HepG2 (cell line): ENCODE results near the gene VAC14. TPM values are rescaled to one million over a fixed set of nuclear protein-coding genes. Genes with fewer than 3 reads are reported as not detected.
A peak's percentile ranks its signal among the peaks of the same experiment; 100 is the strongest.

Source experiments
- ATRX ChIP-seq: sonication (generic); formaldehyde crosslinking; IDR thresholded peaks from 2 replicates; pipeline ENCODE4 v1.4.0; 2020; ENCODE audit warnings: missing genetic modification reagents, borderline replicate concordance
- KLF12 ChIP-seq: sonication (generic); formaldehyde crosslinking; IDR thresholded peaks from 2 replicates; pipeline ENCODE4 v1.4.0; 2020; ENCODE audit warnings: missing genetic modification reagents, borderline replicate concordance
- MYNN ChIP-seq: sonication (generic); formaldehyde crosslinking; IDR thresholded peaks from 2 replicates; pipeline ENCODE4 v1.4.0; 2020; ENCODE audit warnings: mild to moderate bottlenecking, low read depth, missing genetic modification reagents
- PRPF4 ChIP-seq: fragments of 200-400 bp; formaldehyde crosslinking; IDR thresholded peaks from 2 replicates; pipeline ENCODE4 v1.6.1; 2016; ENCODE audit warnings: low read length, low read depth; ENCODE audit not compliant: poor library complexity, severe bottlenecking
- RAD21 ChIP-seq: fragments of 450-650 bp; formaldehyde crosslinking; IDR thresholded peaks from 2 replicates; pipeline ENCODE4 v1.5.0; 2020; ENCODE audit warnings: mild to moderate bottlenecking
- SMARCE1 ChIP-seq: fragments of 450-650 bp; IDR thresholded peaks from 2 replicates; pipeline ENCODE4 v1.6.1; 2017; ENCODE audit warnings: borderline replicate concordance
- SP1 ChIP-seq, 2 experiments: fragments of 450-650 bp in 1 of 2; sonication (generic) in 1 of 2; formaldehyde crosslinking in 1 of 2; IDR thresholded peaks; 2 replicates each; pipeline versions ENCODE4 v1.4.0 to v1.6.1; 2016 to 2020; ENCODE audit warnings: missing genetic modification reagents in 1 of 2
- TEAD3 ChIP-seq: optimal IDR thresholded peaks from 2 replicates; pipeline ENCODE3; 2016; ENCODE audit warnings: borderline replicate concordance
- ZNF543 ChIP-seq: sonication (generic); formaldehyde crosslinking; IDR thresholded peaks from 2 replicates; pipeline ENCODE4 v1.4.0; 2020; ENCODE audit warnings: mild to moderate bottlenecking, missing genetic modification reagents
- ZNF569 ChIP-seq: sonication (generic); formaldehyde crosslinking; IDR thresholded peaks from 2 replicates; pipeline ENCODE4 v1.5.0; 2020; ENCODE audit warnings: mild to moderate bottlenecking, missing genetic modification reagents, moderate library complexity, borderline replicate concordance
- ZNF615 ChIP-seq: sonication (generic); formaldehyde crosslinking; IDR thresholded peaks from 2 replicates; pipeline ENCODE4 v1.5.0; 2020; ENCODE audit warnings: mild to moderate bottlenecking, missing genetic modification reagents, borderline replicate concordance
- ZNF7 ChIP-seq: IDR thresholded peaks from 2 replicates; pipeline ENCODE4 v1.6.1; 2016; ENCODE audit warnings: missing biosample characterization, missing genetic modification reagents
- ZNF761 ChIP-seq: sonication (generic); formaldehyde crosslinking; conservative IDR thresholded peaks from 2 replicates; pipeline ENCODE4 v1.4.0; 2020; ENCODE audit warnings: mild to moderate bottlenecking, missing genetic modification reagents
- ZNF891 ChIP-seq: sonication (generic); formaldehyde crosslinking; IDR thresholded peaks from 2 replicates; pipeline ENCODE4 v1.5.0; 2020; ENCODE audit warnings: mild to moderate bottlenecking, missing genetic modification reagents
- polyA plus RNA-seq, 8 experiments: library from polyadenylated mRNA; depleted of rRNA in 3 of 8; stranded (reverse) in 7 of 8; unstranded in 1 of 8; fragments of >200 nt; fragmentation: Illumina TruSeq in 4 of 8; extraction: Trizol in 4 of 8; gene quantifications; 2 replicates each; pipeline versions ENCODE4 v1.2.1 to v1.2.3, GENCODE V29; 2011 to 2016; ENCODE audit warnings: low read depth in 4 of 8, missing spikeins in 1 of 8, mixed read lengths in 1 of 8; ENCODE audit not compliant: insufficient read depth in 1 of 8
- total RNA-seq, 5 experiments: library from RNA; depleted of rRNA; stranded (reverse); fragments of >200 nt; fragmentation: Illumina TruSeq; extraction: Trizol; gene quantifications; 2 replicates each; pipeline ENCODE4 v1.2.3, GENCODE V29; 2016; ENCODE audit warnings: low read depth in 1 of 5
- TF ChIP-seq, protein P1 (sequence below): sonication (generic); formaldehyde crosslinking; conservative IDR thresholded peaks from 2 replicates; pipeline ENCODE4 v1.8.0; 2022; ENCODE audit warnings: low read depth, missing genetic modification reagents
- TF ChIP-seq, protein P2 (sequence below): sonication (generic); formaldehyde crosslinking; IDR thresholded peaks from 2 replicates; pipeline ENCODE4 v1.9.0; 2022; ENCODE audit warnings: low read depth, missing genetic modification reagents
- TF ChIP-seq, protein P3 (sequence below): sonication (generic); formaldehyde crosslinking; IDR thresholded peaks from 2 replicates; pipeline ENCODE4 v1.4.0; 2020; ENCODE audit warnings: missing genetic modification reagents, borderline replicate concordance
- TF ChIP-seq, protein P4 (sequence below): sonication (generic); formaldehyde crosslinking; IDR thresholded peaks from 2 replicates; pipeline ENCODE4 v1.9.0; 2022; ENCODE audit warnings: missing genetic modification reagents, mild to moderate bottlenecking, borderline replicate concordance
- TF ChIP-seq, protein P5 (sequence below): sonication (generic); formaldehyde crosslinking; IDR thresholded peaks from 2 replicates; pipeline ENCODE4 v1.4.0; 2020; ENCODE audit warnings: mild to moderate bottlenecking, missing genetic modification reagents

VAC14 gene
- total and polyA plus RNA-seq, 2 of the 13 experiments (the other 11 are each of a cell fraction or from before 2014, with no cell fraction given) = 23.5 to 24.6 TPM

DNA sequence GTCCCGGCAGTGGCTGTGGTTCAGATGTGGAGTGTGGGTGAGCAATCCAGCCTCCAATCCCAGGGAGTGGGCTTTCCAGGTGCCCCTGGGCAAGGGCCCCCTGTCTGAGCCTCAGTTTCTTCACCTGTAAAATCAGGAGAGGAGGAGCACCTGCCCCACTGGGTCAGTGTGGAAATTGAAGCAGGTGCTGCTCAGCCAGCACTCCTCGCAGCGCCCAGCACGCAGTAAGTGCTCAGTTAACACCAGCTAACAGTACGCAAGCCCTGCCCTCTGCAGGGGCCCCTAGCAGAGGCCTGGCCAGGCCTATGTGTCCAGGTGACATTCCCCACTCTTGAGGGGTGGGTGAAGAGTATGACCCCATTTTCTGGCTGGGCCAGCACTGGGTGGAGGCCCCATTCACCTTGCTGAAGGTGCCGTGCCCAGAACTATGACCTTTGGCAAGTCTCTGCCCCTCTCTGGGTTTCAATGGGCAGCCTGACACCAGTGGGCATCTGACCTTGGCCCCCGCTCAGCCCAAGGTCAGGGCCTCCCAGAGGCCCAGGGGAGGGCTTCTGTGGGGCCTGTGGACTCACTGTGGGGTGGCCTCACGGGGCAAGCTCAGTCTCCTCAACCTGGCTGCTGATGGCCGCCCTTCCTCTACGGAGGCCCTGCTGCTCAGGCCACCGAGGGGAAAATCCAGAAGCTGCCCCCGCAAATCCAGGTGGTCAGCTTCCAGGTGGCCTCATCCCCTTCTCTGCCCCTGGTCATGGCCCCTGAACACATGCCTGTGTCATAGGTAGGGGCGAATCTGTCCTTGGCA lies 117.6 kb downstream of the VAC14 start (continued):
- TF ChIP-seq ZNF569 (CRISPR knock-in tag) = no peak
- peak; percentile 28; the same call in 1 of the 2 replicates for TF ChIP-seq ZNF543 (CRISPR knock-in tag)
- no peak; the same call in none of the 2 replicates for TF ChIP-seq RAD21
- no peak for TF ChIP-seq ZNF7 (CRISPR knock-in tag)
- TF ChIP-seq ZNF891 (CRISPR knock-in tag) = peak; percentile 84
- TF ChIP-seq, protein P1, sequence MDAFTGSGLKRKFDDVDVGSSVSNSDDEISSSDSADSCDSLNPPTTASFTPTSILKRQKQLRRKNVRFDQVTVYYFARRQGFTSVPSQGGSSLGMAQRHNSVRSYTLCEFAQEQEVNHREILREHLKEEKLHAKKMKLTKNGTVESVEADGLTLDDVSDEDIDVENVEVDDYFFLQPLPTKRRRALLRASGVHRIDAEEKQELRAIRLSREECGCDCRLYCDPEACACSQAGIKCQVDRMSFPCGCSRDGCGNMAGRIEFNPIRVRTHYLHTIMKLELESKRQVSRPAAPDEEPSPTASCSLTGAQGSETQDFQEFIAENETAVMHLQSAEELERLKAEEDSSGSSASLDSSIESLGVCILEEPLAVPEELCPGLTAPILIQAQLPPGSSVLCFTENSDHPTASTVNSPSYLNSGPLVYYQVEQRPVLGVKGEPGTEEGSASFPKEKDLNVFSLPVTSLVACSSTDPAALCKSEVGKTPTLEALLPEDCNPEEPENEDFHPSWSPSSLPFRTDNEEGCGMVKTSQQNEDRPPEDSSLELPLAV (CRISPR knock-in tag) = no peak
- TF ChIP-seq, protein P2, sequence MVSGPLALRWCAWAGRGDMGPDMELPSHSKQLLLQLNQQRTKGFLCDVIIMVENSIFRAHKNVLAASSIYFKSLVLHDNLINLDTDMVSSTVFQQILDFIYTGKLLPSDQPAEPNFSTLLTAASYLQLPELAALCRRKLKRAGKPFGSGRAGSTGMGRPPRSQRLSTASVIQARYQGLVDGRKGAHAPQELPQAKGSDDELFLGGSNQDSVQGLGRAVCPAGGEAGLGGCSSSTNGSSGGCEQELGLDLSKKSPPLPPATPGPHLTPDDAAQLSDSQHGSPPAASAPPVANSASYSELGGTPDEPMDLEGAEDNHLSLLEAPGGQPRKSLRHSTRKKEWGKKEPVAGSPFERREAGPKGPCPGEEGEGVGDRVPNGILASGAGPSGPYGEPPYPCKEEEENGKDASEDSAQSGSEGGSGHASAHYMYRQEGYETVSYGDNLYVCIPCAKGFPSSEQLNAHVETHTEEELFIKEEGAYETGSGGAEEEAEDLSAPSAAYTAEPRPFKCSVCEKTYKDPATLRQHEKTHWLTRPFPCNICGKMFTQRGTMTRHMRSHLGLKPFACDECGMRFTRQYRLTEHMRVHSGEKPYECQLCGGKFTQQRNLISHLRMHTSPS (CRISPR knock-in tag) = peak; percentile 99
- no peak; the same call in 1 of the 2 replicates for TF ChIP-seq MYNN (CRISPR knock-in tag)
- peak; percentile 82 for TF ChIP-seq KLF12 (CRISPR knock-in tag)
- TF ChIP-seq, protein P3, sequence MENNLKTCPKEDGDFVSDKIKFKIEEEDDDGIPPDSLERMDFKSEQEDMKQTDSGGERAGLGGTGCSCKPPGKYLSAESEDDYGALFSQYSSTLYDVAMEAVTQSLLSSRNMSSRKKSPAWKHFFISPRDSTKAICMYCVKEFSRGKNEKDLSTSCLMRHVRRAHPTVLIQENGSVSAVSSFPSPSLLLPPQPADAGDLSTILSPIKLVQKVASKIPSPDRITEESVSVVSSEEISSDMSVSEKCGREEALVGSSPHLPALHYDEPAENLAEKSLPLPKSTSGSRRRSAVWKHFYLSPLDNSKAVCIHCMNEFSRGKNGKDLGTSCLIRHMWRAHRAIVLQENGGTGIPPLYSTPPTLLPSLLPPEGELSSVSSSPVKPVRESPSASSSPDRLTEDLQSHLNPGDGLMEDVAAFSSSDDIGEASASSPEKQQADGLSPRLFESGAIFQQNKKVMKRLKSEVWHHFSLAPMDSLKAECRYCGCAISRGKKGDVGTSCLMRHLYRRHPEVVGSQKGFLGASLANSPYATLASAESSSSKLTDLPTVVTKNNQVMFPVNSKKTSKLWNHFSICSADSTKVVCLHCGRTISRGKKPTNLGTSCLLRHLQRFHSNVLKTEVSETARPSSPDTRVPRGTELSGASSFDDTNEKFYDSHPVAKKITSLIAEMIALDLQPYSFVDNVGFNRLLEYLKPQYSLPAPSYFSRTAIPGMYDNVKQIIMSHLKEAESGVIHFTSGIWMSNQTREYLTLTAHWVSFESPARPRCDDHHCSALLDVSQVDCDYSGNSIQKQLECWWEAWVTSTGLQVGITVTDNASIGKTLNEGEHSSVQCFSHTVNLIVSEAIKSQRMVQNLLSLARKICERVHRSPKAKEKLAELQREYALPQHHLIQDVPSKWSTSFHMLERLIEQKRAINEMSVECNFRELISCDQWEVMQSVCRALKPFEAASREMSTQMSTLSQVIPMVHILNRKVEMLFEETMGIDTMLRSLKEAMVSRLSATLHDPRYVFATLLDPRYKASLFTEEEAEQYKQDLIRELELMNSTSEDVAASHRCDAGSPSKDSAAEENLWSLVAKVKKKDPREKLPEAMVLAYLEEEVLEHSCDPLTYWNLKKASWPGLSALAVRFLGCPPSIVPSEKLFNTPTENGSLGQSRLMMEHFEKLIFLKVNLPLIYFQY (CRISPR knock-in tag) = 0 out of 2 replicates have a peak, but pooled peaks have one; percentile 8
- no peak for TF ChIP-seq ZNF761
- no peak for TF ChIP-seq SMARCE1
- no peak for TF ChIP-seq ATRX (CRISPR knock-in tag)
- TF ChIP-seq SP1 (IDR thresholded peaks at IDR 0.05) = no peak
- TF ChIP-seq SP1 (CRISPR knock-in tag; IDR thresholded peaks at IDR 0.05) = no peak
- TF ChIP-seq, protein P4, sequence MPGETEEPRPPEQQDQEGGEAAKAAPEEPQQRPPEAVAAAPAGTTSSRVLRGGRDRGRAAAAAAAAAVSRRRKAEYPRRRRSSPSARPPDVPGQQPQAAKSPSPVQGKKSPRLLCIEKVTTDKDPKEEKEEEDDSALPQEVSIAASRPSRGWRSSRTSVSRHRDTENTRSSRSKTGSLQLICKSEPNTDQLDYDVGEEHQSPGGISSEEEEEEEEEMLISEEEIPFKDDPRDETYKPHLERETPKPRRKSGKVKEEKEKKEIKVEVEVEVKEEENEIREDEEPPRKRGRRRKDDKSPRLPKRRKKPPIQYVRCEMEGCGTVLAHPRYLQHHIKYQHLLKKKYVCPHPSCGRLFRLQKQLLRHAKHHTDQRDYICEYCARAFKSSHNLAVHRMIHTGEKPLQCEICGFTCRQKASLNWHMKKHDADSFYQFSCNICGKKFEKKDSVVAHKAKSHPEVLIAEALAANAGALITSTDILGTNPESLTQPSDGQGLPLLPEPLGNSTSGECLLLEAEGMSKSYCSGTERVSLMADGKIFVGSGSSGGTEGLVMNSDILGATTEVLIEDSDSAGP (CRISPR knock-in tag) = no peak; the same call in none of the 2 replicates
- no peak for TF ChIP-seq TEAD3 (CRISPR knock-in tag)
- TF ChIP-seq, protein P5, sequence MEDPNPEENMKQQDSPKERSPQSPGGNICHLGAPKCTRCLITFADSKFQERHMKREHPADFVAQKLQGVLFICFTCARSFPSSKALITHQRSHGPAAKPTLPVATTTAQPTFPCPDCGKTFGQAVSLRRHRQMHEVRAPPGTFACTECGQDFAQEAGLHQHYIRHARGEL = 0 out of 2 replicates have a peak, but pooled peaks have one; percentile 70
- no peak for TF ChIP-seq ZNF615 (CRISPR knock-in tag)
- TF ChIP-seq PRPF4 = no peak
